Common myeloid progenitor, CD34-positive (primary cell): ENCODE results near the gene CDC34.

Experiments used
- CTCF ChIA-PET: fragments of 350-600 bp; sonication (Branson Sonifier 250); formaldehyde crosslinking; loops from one replicate; lab custom pipeline; 2021; ENCODE audit warnings: antibody characterized with exemption; lab: Charles Lee
- POLR2A ChIA-PET: fragments of 350-600 bp; sonication (Branson Sonifier 250); formaldehyde crosslinking; loops from one replicate; lab custom pipeline; 2021; ENCODE audit warnings: antibody characterized with exemption; lab: Charles Lee
- DNase-seq, 3 donors: peaks; one replicate each; pipeline versions ENCODE4 v3.0.0 to v3.0.0-alpha.2; 2013
- H3K27ac ChIP-seq, 2 experiments: 1 replicate in 1 of 2; 2 replicates in 1 of 2; pipeline ENCODE4 v1.7.0; 2013; ENCODE audit warnings: inconsistent platforms in 2 of 2, low read length in 2 of 2, mild to moderate bottlenecking in 2 of 2, low read depth in 1 of 2, moderate library complexity in 1 of 2; ENCODE audit not compliant: severe bottlenecking in 2 of 2, insufficient read depth in 1 of 2, poor library complexity in 1 of 2
- H3K27me3 ChIP-seq, 5 experiments: replicated peaks in 2 of 5; 1 replicate in 3 of 5; 2 replicates in 2 of 5; pipeline versions ENCODE4 v1.6.1 to v1.7.0; 2013; ENCODE audit warnings: low read length in 4 of 5, mild to moderate bottlenecking in 2 of 5, moderate library complexity in 2 of 5, inconsistent platforms in 1 of 5; ENCODE audit not compliant: insufficient read depth in 5 of 5, control insufficient read depth in 4 of 5
- H3K36me3 ChIP-seq, 4 experiments: 1 replicate in 2 of 4; 2 replicates in 2 of 4; pipeline versions ENCODE4 v1.6.1 to v1.7.0; 2013; ENCODE audit warnings: low read length in 3 of 4, control low read depth in 1 of 4, mild to moderate bottlenecking in 1 of 4; ENCODE audit not compliant: control insufficient read depth in 4 of 4, insufficient read depth in 4 of 4
- H3K4me1 ChIP-seq, 4 experiments: 1 replicate in 3 of 4; 2 replicates in 1 of 4; pipeline versions ENCODE4 v1.6.1 to v1.7.1; 2013; ENCODE audit warnings: low read length in 3 of 4, mild to moderate bottlenecking in 3 of 4, control low read depth in 1 of 4, inconsistent platforms in 1 of 4, moderate library complexity in 1 of 4; ENCODE audit not compliant: control insufficient read depth in 4 of 4, insufficient read depth in 4 of 4; ENCODE audit errors: control extremely low read depth in 1 of 4
- H3K4me3 ChIP-seq, 7 experiments: 1 replicate in 4 of 7; 2 replicates in 3 of 7; pipeline versions ENCODE4 v1.5.1 to v1.7.0; 2013; ENCODE audit warnings: mild to moderate bottlenecking in 7 of 7, low read length in 6 of 7, moderate library complexity in 6 of 7, inconsistent platforms in 2 of 7, low read depth in 2 of 7, control low read depth in 1 of 7; ENCODE audit not compliant: insufficient read depth in 4 of 7, control insufficient read depth in 1 of 7; ENCODE audit errors: extremely low read depth in 1 of 7
- H3K9me3 ChIP-seq, 5 experiments: 1 replicate in 4 of 5; 2 replicates in 1 of 5; pipeline versions ENCODE4 v1.6.1 to v1.7.1; 2013; ENCODE audit warnings: low read length in 4 of 5, mild to moderate bottlenecking in 2 of 5, inconsistent platforms in 1 of 5, low read depth in 1 of 5, moderate library complexity in 1 of 5; ENCODE audit not compliant: control insufficient read depth in 4 of 5, insufficient read depth in 2 of 5; ENCODE audit errors: control extremely low read depth in 1 of 5
- WGBS: methylation state at CpG from one replicate; pipeline ENCODE4 v1.1.5; 2013; ENCODE audit not compliant: insufficient coverage; 5-methylcytosine and 5-hydroxymethylcytosine counted together

Gene CDC34

GRCh38 chr19:575527-576506 lies 44.3 kb downstream of the CDC34 start:
- Histone ChIP-seq H3K4me3 (peak overlapping the region in 1 of 7 experiments; percentile 19), H3K9me3 (no peaks in the 10 kb centered on the region), H3K27ac (no peak overlapping the region), H3K36me3 (peaks cover 0 to 31% (median 13%) of the 10 kb centered on the region in 4 experiments), H3K27me3 (no peaks in the 10 kb centered on the region), H3K4me1 (peaks cover 0 to 45% (median 35%) of the 10 kb centered on the region in 4 experiments)
- no peak for DNase-seq
- POLR2A ChIA-PET: interaction anchor here (0.6 kb wide), 1 partner anchor 20 kb away, joined by 3 read pairs; no protein-coding TSS in a partner anchor
- CTCF ChIA-PET: interaction anchor here (1.0 to 3.5 kb wide), 2 partner anchors 7 to 10 kb away, joined by 3 to 28 read pairs; no protein-coding TSS in a partner anchor
- 88% methylated on average over 28 of the region's 38 CpGs for WGBS

GRCh38 chr19:576768-577438 lies 45.3 kb downstream of the CDC34 start:
- H3K4me1 ChIP-seq: peaks cover 0 to 35% (median 28%) of the 10 kb centered on the region in 4 experiments
- peaks cover under 1 to 40% (median 19%) of the 10 kb centered on the region in 4 experiments for H3K36me3 ChIP-seq
- no peak for DNase-seq
- CTCF ChIA-PET: interaction anchor here (1.6 to 3.5 kb wide), 2 partner anchors 9 to 103 kb away, joined by 3 to 28 read pairs; no protein-coding TSS in a partner anchor
- WGBS: 91% methylated on average over 15 of the region's 28 CpGs
- H3K9me3 ChIP-seq: no peaks in the 10 kb centered on the region
- POLR2A ChIA-PET: no interaction called here
- no peaks in the 10 kb centered on the region for H3K27me3 ChIP-seq
- H3K27ac ChIP-seq: no peak overlapping the region
- H3K4me3 ChIP-seq: no peak overlapping the region

GRCh38 chr19:577439-578392 lies 46.2 kb downstream of the CDC34 start:
- Histone ChIP-seq H3K4me3 (no peak overlapping the region), H3K27ac (no peak overlapping the region), H3K27me3 (no peaks in the 10 kb centered on the region), H3K9me3 (no peaks in the 10 kb centered on the region), H3K36me3 (peaks cover 2 to 44% (median 23%) of the 10 kb centered on the region in 4 experiments), H3K4me1 (peaks cover 0 to 34% (median 28%) of the 10 kb centered on the region in 4 experiments)
- CTCF ChIA-PET: interaction anchor here (1.6 kb wide), 1 partner anchor 102 kb away, joined by 3 read pairs; no protein-coding TSS in a partner anchor
- DNase-seq: no peak
- POLR2A ChIA-PET: no interaction called here
- WGBS: 97% methylated on average over 52 of the region's 66 CpGs

GRCh38 chr19:579111-579841 lies 47.7 kb downstream of the CDC34 start:
- H3K9me3 ChIP-seq: no peaks in the 10 kb centered on the region
- no peak overlapping the region for H3K4me3 ChIP-seq
- peaks cover 0 to 24% (median 16%) of the 10 kb centered on the region in 4 experiments for H3K4me1 ChIP-seq
- 92% methylated on average over 45 of the region's 46 CpGs for WGBS
- H3K27me3 ChIP-seq: no peaks in the 10 kb centered on the region
- DNase-seq: no peak
- peaks cover 2 to 54% (median 27%) of the 10 kb centered on the region in 4 experiments for H3K36me3 ChIP-seq
- ChIA-PET CTCF (no interaction called here), POLR2A (no interaction called here)
- no peak overlapping the region for H3K27ac ChIP-seq

- Histone ChIP-seq H3K36me3 (peaks cover 2 to 54% (median 27%) of the 10 kb centered on the region in 4 experiments), H3K27me3 (peaks cover 0 to 3% (median 2%) of the 10 kb centered on the region in 5 experiments), H3K27ac (no peak overlapping the region), H3K4me1 (peaks cover 0 to 20% (median 13%) of the 10 kb centered on the region in 4 experiments), H3K9me3 (no peaks in the 10 kb centered on the region), H3K4me3 (no peak overlapping the region)
- DNase-seq: no peak
- ChIA-PET POLR2A (no interaction called here), CTCF (interaction anchor here (1.6 kb wide), 1 partner anchor 31 kb away, joined by 4 read pairs; no protein-coding TSS in a partner anchor)
- 98% methylated on average over 9 of the region's 11 CpGs for WGBS
Observed at GRCh38 chr19:579842-580155, 48.2 kb downstream of the CDC34 start.
